K562 (cell line): Measurements from ENCODE around the gene VSIG10L2. TPM values are rescaled to one million over a fixed set of nuclear protein-coding genes. Genes with fewer than 3 reads are reported as not detected.

Source experiments
- ATAC-seq: fragments of 200-7000 bp; cut with Tn5 transposase; 3 replicates; pipeline ENCODE4 v1.9.1; 2020; ENCODE audit warnings: moderate library complexity
- BruUV-seq: library from RNA; stranded (reverse); fragments of 400-500 nt; replicated peaks from 2 replicates; lab custom pipeline; 2021; lab: Mats Ljungman, UMichigan
- CTCF ChIA-PET: fragments of 300-600 bp; formaldehyde crosslinking; extraction: SDS; loops from one replicate; lab custom pipeline; 2021; ENCODE audit warnings: low intra/inter-chr PET ratio; lab: Yijun Ruan, JAX
- POLR2A ChIA-PET: fragments of 300-600, 350-650 bp; sonication (Branson Sonifier 250); formaldehyde crosslinking; extraction: SDS; loops from one replicate; lab custom pipeline; 2021; ENCODE audit warnings: antibody characterized with exemption, inconsistent platforms; lab: Yijun Ruan, JAX
- DNase-seq, 4 experiments: peaks; one replicate each; pipeline versions ENCODE4 v3.0.0 to v3.0.0-alpha.2; 2011 to 2018; ENCODE audit warnings: low spot score in 3 of 4, mixed read lengths in 3 of 4; ENCODE audit errors: extremely low read depth in 1 of 4
- FAIRE-seq: peaks from 2 replicates; lab custom pipeline; 2011; peaks lifted over from hg19 to GRCh38; lab: Jason Lieb, UNC
- H2AFZ ChIP-seq: 2 replicates; pipeline ENCODE4 v1.6.0; 2011; ENCODE audit warnings: low read depth, low read length, control low read depth, inconsistent platforms
- H3K27ac ChIP-seq: fragments of 200-600 bp; 3 replicates; pipeline ENCODE4 v1.8.0; 2011; ENCODE audit warnings: low read depth, mild to moderate bottlenecking, control low read depth, inconsistent platforms, low read length, moderate library complexity, mixed read lengths; ENCODE audit errors: extremely low read depth
- H3K27me3 ChIP-seq, 2 experiments: fragments of 300-600 bp in 1 of 2; 2 replicates in 1 of 2; 3 replicates in 1 of 2; pipeline versions ENCODE4 v1.6.0 to v1.8.0; 2011; ENCODE audit warnings: inconsistent platforms in 2 of 2, low read length in 2 of 2, mild to moderate bottlenecking in 1 of 2, mixed read lengths in 1 of 2, moderate library complexity in 1 of 2; ENCODE audit not compliant: control insufficient read depth in 2 of 2, insufficient read depth in 2 of 2
- H3K36me3 ChIP-seq: fragments of 300-600 bp; 3 replicates; pipeline ENCODE4 v1.8.0; 2011; ENCODE audit warnings: mild to moderate bottlenecking, low read length, inconsistent platforms; ENCODE audit not compliant: control insufficient read depth, insufficient read depth
- H3K4me1 ChIP-seq, 2 experiments: fragments of 200-600 bp in 1 of 2; replicated peaks in 1 of 2; 2 replicates in 1 of 2; 3 replicates in 1 of 2; pipeline versions ENCODE4 v1.5.1 to v1.8.0; 2011; ENCODE audit warnings: inconsistent platforms in 2 of 2, low read length in 2 of 2, mild to moderate bottlenecking in 1 of 2, mixed read lengths in 1 of 2, moderate library complexity in 1 of 2; ENCODE audit not compliant: control insufficient read depth in 2 of 2, insufficient read depth in 2 of 2
- H3K4me2 ChIP-seq: 2 replicates; pipeline ENCODE4 v1.6.1; 2011; ENCODE audit warnings: low read length, control low read depth, inconsistent platforms, mixed read lengths; ENCODE audit not compliant: insufficient read depth
- H3K4me3 ChIP-seq: fragments of 200-600 bp; sonication (generic), shearing (Covaris generic); 2 replicates; pipeline ENCODE4 v1.5.1; 2016; ENCODE audit warnings: control low read depth, inconsistent platforms
- H3K79me2 ChIP-seq: fragments of 200-600 bp; 3 replicates; pipeline ENCODE4 v1.8.0; 2011; ENCODE audit warnings: low read length, inconsistent platforms; ENCODE audit not compliant: control insufficient read depth, insufficient read depth
- H3K9ac ChIP-seq, 2 experiments: 2 replicates each; pipeline versions ENCODE4 v1.6.0 to v1.6.1; 2011; ENCODE audit warnings: low read depth in 2 of 2, low read length in 2 of 2, control low read depth in 1 of 2, inconsistent platforms in 1 of 2, mild to moderate bottlenecking in 1 of 2, mixed read lengths in 1 of 2; ENCODE audit not compliant: insufficient read depth in 1 of 2
- H3K9me1 ChIP-seq: one replicate; pipeline ENCODE4 v1.6.0; 2011; ENCODE audit warnings: inconsistent platforms, mild to moderate bottlenecking, low read length, moderate library complexity; ENCODE audit not compliant: control insufficient read depth, insufficient read depth
- H3K9me3 ChIP-seq: replicated peaks from 2 replicates; pipeline ENCODE4 v1.5.1; 2011; ENCODE audit warnings: low read depth, low read length, inconsistent platforms; ENCODE audit not compliant: control insufficient read depth, insufficient read depth
- H4K20me1 ChIP-seq: replicated peaks from 2 replicates; pipeline ENCODE4 v1.6.1; 2011; ENCODE audit warnings: low read length, inconsistent platforms, mixed read lengths; ENCODE audit not compliant: control insufficient read depth, insufficient read depth
- ATF2 ChIP-seq: sonication (generic); formaldehyde crosslinking; IDR thresholded peaks from 2 replicates; pipeline ENCODE4 v1.8.1; 2022; ENCODE audit warnings: missing genetic modification reagents
- E2F1 ChIP-seq: sonication (generic); formaldehyde crosslinking; IDR thresholded peaks from 2 replicates; pipeline ENCODE4 v1.8.1; 2023; ENCODE audit warnings: mild to moderate bottlenecking, missing genetic modification reagents, moderate library complexity
- HNRNPK ChIP-seq: fragments of 200-400 bp; formaldehyde crosslinking; IDR thresholded peaks from one replicate; pipeline ENCODE4 v1.6.1; 2018; ENCODE audit warnings: mild to moderate bottlenecking, low read depth, low read length; ENCODE audit not compliant: poor library complexity, severe bottlenecking
- NONO ChIP-seq, 2 experiments: fragments of 200-400 bp in 1 of 2; fragments of 450-650 bp in 1 of 2; formaldehyde crosslinking in 1 of 2; IDR thresholded peaks; 2 replicates each; pipeline ENCODE4 v1.6.1; 2017; ENCODE audit warnings: low read depth in 2 of 2, mild to moderate bottlenecking in 2 of 2, moderate library complexity in 2 of 2, low read length in 1 of 2
- NRF1 ChIP-seq, 2 experiments: fragments of 450-650 bp; IDR thresholded peaks in 1 of 2; conservative IDR thresholded peaks in 1 of 2; 2 replicates each; pipeline ENCODE4 v1.6.1; 2014; ENCODE audit warnings: mild to moderate bottlenecking in 2 of 2
- THRB ChIP-seq: fragments of 450-650 bp; formaldehyde crosslinking; conservative IDR thresholded peaks from 2 replicates; pipeline ENCODE4 v1.4.0; 2022; ENCODE audit warnings: mild to moderate bottlenecking, missing genetic modification characterization
- ZBTB17 ChIP-seq: fragments of 450-650 bp; formaldehyde crosslinking; IDR thresholded peaks from 2 replicates; pipeline ENCODE4 v1.4.0; 2020; ENCODE audit warnings: mild to moderate bottlenecking
- ZNF311 ChIP-seq: fragments of 250-450 bp; sonication (Bioruptor Pico); IDR thresholded peaks from 2 replicates; pipeline ENCODE4 v1.4.0; 2020; ENCODE audit warnings: mild to moderate bottlenecking, moderate library complexity
- ZNF75A ChIP-seq: fragments of 450-650 bp; formaldehyde crosslinking; IDR thresholded peaks from 2 replicates; pipeline ENCODE4 v1.4.0; 2020; ENCODE audit warnings: mild to moderate bottlenecking
- WGBS: fragments of 100-300 bp; shearing (Covaris generic); methylation state at CpG from one replicate; pipeline ENCODE4 v1.1.6; 2016; ENCODE audit warnings: low coverage, mixed read lengths; ENCODE audit not compliant: insufficient coverage; ENCODE audit errors: missing lambda C conversion rate; 5-methylcytosine and 5-hydroxymethylcytosine counted together
- in situ Hi-C: fragments of 300-500 bp; cut with MboI; formaldehyde crosslinking; loops from 4 replicates; pipeline ENCODE4 v1.15.0; 2018; ENCODE audit warnings: inconsistent platforms, mixed read lengths
- intact Hi-C: fragments of 100-400 bp; cut with micrococcal nuclease; formaldehyde crosslinking; loops from 2 replicates; pipeline ENCODE4 v1.14.2; 2022
- polyA plus RNA-seq, 8 experiments: library from polyadenylated mRNA; depleted of rRNA in 4 of 8; stranded (reverse) in 5 of 8; unstranded in 3 of 8; fragments of >200 nt; fragmentation: Nextera tagmentation in 2 of 8; fragmentation: Illumina TruSeq in 1 of 8; extraction: Ambion mirVana in 2 of 8; extraction: Trizol in 1 of 8; gene quantifications; 2 replicates each; pipeline versions ENCODE4 v1.2.1 to v1.2.3, GENCODE V29; 2011 to 2014; ENCODE audit warnings: inconsistent platforms in 1 of 8, missing spikeins in 1 of 8
- total RNA-seq, 7 experiments: library from RNA; depleted of rRNA in 6 of 7; stranded (reverse); fragments of >200 nt in 6 of 7; fragmentation: Illumina TruSeq in 2 of 7; extraction: Trizol in 2 of 7; gene quantifications; 2 replicates each; pipeline versions ENCODE4 v1.2.1 to v1.2.3, GENCODE V29; 2011 to 2021; ENCODE audit warnings: low replicate concordance in 1 of 7
- TF ChIP-seq, protein P1 (sequence below): sonication (generic); formaldehyde crosslinking; IDR thresholded peaks from 2 replicates; pipeline ENCODE4 v1.5.0; 2020; ENCODE audit warnings: missing genetic modification reagents

The VSIG10L2 gene
- total and polyA plus RNA-seq, 9 of the 15 experiments (the other 6 are each of a cell fraction or from before 2014, with no cell fraction given) = not detected

DNA sequence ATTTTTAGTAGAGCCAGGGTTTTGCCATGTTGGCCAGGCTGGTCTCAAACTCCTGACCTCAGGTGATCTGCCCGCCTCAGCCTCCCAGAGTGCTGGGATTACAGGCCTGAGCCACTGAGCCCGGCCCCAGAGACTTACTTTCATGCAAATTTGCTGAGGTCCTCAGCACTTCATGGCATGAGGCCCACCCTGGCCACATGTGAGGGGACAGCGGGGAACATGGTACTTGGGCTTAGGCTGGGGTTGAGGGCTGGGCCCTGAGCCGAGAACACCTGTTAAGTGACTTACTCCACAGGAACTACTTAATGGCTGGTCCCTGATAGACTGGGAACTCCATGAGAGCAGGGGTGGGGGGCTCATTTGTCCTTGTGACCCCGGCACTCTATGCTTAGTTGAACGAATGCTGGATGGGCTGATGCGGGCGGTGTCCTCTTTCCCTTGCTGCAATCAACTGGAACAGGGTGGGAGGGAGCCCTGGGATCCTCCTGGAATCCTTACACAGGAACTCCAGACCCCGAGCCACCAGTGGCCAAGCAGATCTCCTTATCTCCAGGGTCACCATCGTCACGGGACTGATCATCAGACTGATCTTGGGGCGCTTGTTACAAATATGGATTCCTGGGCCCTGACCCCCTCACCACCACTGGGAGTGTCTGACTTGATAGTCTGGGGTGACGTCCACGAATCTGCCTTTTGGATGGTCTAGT is 1.0 kb downstream of the VSIG10L2 start:
- WGBS = 8% methylated on average over 14 of the region's 14 CpGs
- FAIRE-seq (no peak), ATAC-seq (no peak), DNase-seq (no peak)
- Histone ChIP-seq H2AFZ (no peak overlapping the region), H3K4me3 (no peak overlapping the region), H3K27me3 (peaks cover 45 to 86% of the 10 kb centered on the region in 2 experiments), H3K9me1 (no peaks in the 10 kb centered on the region), H3K27ac (no peak overlapping the region), H3K9me3 (no peaks in the 10 kb centered on the region), H3K4me1 (peaks cover 2 to 18% of the 10 kb centered on the region in 2 experiments; a peak in 3 of 5 replicates), H4K20me1 (peaks cover 5% of the 10 kb centered on the region), H3K36me3 (no peaks in the 10 kb centered on the region), H3K9ac (no peak overlapping the region), H3K4me2 (no peak overlapping the region), H3K79me2 (no peaks in the 10 kb centered on the region)
- CTCF ChIA-PET = no interaction called here
- BruUV-seq = no TSS peak
- TF ChIP-seq ZNF311 (CRISPR knock-in tag) = no peak
- TF ChIP-seq ZBTB17 (CRISPR knock-in tag) = no peak
- TF ChIP-seq ATF2 = no peak
- TF ChIP-seq, protein P1, sequence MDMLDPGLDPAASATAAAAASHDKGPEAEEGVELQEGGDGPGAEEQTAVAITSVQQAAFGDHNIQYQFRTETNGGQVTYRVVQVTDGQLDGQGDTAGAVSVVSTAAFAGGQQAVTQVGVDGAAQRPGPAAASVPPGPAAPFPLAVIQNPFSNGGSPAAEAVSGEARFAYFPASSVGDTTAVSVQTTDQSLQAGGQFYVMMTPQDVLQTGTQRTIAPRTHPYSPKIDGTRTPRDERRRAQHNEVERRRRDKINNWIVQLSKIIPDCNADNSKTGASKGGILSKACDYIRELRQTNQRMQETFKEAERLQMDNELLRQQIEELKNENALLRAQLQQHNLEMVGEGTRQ (CRISPR knock-in tag) = no peak
- TF ChIP-seq ZNF75A = no peak
- no peak for TF ChIP-seq NRF1 (conservative IDR thresholded peaks at IDR 0.05 in 1 of 2, IDR thresholded peaks at IDR 0.05 in 1 of 2)
- TF ChIP-seq HNRNPK = no peak
- TF ChIP-seq E2F1 (CRISPR knock-in tag) = no peak
- no peak for TF ChIP-seq NONO (IDR thresholded peaks at IDR 0.05; ENCODE audit: low read depth in 2 of 2, low read length in 1 of 2)
- no peak for TF ChIP-seq THRB
- in situ Hi-C loops (no loop called here), intact Hi-C loops (no loop called here)
- POLR2A ChIA-PET = interaction anchor here (1.2 kb wide), 1 partner anchor 15 kb away, joined by 4 read pairs; no protein-coding TSS in a partner anchor
